Measurements from ENCODE around the gene THEM5.

The THEM5 gene

DNA sequence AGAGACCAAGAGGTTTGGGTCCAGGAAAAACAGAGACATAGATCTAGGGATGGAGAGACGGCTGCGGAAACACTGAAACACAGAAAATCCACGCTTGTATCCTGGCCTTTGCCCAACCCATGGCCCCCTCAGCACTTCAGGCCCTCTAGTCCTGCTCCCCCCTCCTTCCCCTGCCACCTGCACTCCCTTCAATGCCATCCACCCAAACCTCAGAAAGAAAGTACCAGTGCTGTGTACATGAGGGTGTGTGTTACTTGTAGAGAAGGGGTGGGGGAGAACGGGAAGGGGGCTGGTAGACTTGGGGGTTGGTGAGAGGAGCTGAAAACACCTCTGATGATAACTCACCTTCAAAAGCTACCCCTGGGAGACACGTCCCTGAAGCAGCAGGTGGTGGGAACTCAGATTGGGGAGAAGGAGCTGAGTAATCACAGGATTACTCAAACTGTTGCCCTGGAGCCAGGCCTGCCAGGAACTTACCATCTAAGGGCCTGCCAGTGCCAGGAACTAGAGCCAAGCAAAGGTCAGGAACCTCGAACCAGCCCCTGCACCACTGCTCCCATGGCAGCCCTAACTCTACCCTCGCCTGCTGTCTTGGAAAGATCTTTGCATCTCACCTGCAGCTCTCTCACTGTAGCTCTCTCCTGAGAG lies 33.4 kb downstream of the THEM5 start:
- no peak for DNase-seq (ENCODE audit: low spot score)

DNA sequence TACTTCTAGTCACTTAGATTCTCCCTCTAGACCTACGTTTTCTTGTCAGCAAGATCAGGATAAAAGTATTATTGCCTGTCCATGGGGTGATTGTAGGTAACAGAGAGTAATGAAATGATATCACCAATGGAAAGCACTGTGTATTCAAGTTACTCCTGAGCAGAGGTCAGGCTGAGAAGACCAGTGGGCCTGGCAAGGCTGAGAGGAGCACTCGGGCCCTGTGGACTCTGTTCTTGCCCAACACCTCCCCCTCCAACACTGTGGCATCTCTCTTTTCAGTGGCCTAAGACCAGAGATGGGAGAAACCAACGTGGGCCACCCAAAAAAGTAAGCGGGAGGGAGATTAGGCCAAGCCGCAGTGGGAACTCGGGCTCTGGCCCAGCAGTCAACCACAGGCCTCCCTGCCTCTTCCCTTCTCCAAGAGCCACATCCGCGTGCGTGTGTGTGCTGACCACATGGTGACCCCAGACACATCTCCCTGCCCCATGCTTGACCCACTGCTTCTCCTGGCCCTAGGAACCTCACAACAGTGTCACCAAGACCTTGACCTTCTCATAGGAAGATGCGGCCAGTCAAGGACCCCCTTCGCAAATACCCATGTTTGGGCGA lies 34.2 kb downstream of the THEM5 start:
- no peak for DNase-seq (ENCODE audit: low spot score)

DNA sequence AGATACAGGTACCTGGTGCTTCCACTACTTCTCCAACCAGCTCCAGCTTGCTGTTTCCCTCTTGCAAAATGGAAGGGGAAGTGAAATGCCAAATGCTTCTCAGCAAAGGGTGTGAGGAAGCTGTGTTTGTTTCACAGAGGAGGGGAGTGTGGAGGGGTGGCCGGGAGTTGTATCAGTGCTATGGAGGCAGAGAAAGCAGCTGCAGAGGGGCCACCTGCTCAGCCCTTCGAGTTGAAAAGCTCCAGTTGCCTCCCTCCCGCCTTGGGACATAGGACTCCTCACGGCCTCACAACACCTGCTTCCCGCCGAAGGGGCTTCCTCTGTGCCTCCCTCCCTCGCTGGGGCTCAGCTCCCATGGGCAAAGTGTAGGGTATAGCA lies 36.2 kb downstream of the THEM5 start:
- no peak for DNase-seq (ENCODE audit: low spot score)

DNA sequence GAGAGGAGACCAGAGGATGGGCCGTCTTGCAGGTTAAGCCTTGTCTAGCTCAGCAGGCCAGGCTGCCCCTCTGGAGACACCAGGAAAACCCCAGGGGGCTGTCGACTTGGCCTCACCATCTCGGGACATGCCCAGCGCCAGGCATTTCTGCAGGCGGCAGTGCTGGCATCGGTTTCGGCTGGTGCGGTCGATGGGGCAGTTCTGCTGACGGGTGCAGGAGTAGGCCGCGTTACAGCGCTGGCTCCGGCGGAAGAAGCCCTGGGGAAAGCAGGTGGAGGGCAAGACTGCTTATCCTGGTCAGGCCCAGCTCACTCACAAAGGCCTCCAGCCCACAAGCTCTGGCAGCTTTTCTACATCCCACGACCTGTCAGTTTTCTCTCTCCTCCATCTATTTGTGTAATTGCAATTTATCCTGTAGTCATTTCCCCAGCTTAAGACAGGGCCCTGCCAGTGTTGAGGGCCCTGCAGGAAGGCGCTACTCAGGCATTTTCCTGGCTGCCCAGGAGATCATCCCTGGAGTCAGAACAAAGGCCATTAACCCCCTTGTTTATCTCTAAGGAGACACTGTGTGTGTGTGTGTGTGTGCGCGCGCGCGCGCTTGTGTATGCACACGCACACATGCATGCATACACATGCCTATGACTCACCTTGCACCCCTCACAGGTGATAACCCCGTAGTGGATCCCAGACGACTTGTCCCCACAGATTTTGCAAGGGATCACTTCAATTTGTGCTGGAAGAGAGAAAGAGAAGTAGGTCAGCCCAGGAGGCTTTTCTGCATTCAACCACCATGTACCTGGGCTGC lies 36.8 kb downstream of the THEM5 start:
- no peak for DNase-seq (ENCODE audit: low spot score)

DNA sequence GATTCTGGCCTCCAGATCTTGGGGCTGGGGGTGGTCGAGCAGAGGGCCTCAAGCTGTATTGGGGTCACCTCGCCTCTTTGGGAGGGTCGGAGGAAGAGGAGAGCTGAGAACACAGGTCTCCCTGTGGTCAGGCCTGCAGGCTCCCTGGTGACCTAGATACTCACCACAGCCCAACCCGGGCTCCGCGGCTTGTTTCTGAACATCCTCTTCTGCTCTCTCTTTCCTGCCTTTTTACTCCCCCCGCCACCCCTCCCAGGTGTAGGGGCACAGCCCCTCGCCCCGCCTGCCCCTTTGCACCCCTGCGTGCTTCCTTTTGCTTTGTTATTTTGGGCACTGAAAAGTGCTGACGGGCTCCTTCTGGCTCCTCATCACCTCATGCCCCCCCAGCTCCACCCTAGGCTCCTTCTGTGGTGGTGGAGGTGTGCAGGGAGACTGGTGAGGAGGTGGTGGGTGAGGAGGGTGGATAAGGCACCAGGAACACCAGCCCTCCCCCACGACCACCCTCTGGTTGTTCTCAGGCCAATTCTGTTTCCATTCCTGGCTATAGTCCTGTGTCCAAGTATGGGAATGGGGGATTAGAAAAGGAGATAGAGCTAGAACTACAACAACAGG lies 37.7 kb downstream of the THEM5 start:
- no peak for DNase-seq (ENCODE audit: low spot score)

DNA sequence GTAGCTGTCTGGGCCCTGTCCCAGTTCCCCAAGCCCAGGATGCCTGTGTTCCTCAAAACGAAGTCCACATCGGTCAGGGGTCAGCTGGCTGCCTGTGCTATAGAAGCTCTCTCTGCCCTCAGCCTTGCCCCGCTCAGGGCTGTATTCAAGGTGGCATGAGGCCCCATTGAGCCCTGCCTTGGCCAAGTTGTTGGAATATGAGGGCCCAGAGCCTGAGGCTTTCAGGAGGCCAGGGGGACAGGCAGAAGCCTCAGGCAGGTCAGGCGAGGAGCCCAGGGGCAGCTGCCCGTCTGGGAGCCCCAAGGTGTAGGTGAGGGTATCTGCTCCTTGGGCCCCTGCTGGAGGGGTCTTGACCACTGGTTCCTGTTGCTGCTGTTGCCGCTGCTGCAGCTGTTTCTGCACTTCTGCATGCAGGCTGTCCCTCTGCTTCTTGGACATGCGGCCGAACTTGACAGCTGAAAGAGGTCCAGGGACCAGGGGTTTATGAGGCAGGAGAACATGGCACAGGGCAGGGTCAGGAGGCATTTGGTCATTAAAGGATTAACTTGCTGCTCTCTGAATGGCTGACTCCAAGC lies 38.5 kb downstream of the THEM5 start:
- no peak for DNase-seq (ENCODE audit: low spot score)

DNA sequence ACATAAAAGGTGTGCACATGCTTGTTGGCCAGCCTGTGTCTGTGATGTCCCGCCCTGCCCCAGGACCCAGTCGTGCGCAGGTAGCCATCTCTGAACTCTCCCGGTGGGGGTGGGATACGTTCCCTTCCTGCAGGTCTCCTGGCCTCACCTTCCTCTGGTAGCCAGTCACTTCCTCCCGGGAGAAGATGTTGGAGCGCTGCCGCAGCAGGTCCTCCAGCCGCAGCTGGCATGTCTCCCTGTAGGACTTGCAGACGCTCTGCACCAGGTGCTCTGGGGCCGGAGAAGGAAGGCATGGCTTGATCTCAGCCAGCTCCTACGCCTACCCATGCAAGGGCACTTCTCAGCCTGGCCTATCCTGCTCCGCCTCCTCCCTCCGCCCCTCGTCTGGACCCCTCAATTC lies 39.1 kb downstream of the THEM5 start:
- DNase-seq (ENCODE audit: low spot score): no peak

DNA sequence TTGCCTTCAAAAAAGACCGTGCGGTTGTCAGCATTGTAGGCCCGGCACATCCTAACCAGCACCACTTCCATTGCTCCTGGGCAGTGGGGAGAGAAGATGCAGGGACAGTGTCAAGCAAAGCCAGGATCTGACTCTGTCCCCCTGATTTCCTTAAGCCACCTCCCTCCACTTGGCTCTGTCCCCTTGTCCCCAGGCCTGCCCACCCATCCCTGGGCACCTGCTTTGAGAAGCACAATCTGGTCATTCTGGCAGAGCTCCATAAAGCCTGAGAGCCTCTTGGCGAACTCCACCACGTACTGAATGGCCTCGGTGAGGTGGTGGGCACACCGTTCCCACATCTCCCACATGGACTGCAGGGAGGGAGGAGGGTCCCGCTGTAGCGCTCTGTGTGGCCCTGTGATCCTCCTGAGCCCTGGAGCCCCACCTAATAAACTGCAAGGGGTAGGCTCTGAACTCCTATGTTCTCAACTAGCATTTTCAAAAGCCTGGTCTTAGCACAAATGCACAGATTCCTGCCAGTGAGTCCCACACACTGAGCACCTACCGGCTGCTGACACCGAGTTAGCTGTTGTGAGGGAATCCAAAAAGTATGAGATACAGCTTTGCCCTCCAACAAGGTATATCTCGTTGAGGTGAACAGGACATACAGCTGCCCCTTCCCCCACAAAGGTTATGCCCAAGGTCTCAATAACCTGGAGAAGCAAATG lies 40.1 kb downstream of the THEM5 start:
- DNase-seq (ENCODE audit: low spot score): no peak

DNA sequence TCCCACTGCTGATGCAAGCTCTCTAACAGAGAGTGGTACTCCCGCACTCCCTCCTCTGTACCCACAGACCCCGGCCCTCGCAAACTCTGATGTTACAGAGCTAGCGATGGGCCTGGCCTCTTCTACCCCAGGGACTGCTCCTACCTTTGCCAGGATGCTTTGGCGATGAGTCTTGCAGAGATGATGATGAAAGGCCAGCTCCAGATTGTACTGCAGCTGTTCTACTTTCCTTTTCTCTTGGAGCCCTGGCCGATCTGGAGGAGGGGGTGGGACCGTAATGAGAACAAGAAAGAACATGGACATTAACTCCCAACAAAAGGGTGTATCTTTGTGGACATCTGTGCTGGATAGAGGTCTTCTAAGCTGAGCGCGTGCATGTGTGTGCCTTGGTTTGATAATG lies 42.3 kb downstream of the THEM5 start:
- DNase-seq (ENCODE audit: low spot score): no peak

DNA sequence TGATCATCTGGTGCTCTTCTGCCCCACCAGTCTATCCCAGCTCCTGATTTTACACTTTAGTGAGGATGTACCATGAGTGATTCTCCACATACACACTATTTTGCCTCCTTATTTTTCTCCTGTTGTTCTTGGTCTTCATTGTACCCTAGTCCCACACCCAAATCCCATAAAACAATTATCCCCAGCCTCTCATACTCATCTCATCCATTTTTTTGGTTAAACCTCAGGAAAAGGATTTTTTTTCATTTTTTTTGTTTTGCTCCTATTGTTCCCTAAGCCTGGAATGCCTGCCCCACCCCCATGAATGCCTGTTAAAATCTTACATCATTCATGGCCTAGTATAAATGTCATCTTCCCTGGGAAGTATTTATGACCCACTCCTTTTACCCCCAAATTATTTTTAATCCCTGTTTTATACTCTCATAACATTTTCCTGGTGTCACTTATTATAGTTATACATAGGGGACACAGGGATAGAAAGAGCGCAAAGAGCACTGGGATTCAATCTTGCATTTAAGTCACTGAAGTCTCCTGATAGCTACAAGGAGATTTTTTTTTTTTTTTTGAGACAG lies 43.4 kb downstream of the THEM5 start:
- DNase-seq (ENCODE audit: low spot score): no peak

DNA sequence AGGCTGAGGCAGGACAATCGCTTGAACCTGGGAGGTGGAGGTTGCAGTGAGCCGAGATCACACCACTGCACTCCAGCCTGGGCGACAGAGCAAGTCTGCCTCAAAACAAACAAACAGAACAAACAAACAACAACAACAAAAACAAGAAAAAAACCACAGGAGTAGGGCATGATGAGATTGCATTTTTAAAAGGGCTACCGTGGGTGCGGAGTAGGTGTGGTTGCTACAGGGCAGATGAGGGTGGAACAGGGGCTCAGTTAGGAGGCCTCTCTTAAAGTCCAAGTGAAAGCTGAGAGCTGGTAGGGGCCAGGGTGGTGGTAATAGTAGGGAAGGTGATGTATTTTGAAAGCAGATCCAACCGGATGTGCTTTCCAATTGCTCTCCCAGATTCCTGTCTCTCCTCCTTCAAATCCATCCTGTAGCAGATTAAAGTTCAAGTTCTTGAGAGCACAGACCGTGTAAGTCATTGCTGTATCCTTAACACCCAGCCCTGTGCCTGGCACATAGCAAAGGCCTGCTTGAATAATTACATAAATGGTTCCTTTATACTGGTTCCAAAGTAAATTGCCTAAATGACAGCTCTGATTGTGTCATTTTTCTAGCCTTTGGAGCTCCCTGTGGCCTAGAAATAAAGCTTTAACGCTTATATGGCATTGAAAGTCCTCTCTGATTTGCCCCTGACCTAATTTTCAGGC lies 44.1 kb downstream of the THEM5 start:
- DNase-seq (ENCODE audit: low spot score): no peak

DNA sequence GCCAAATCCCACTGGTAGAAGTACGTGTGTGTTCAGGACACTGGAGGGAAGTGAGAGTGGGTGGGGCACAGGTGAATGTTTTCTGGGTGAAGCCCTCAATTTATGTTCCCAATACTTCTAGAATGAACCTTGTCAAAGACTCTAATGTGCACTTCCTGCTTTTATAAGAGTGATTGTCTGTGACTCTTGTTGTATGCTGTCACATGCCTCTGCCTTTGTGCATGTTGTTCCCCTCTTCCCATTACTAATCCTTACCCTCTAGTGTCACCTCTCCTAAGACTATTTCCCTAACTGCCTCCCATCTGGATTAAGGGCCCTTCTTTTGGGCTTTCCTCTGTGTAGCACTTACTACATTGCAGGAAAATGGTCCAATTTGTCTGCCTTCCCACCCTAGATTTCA lies 45.7 kb downstream of the THEM5 start:
- no peak for DNase-seq (ENCODE audit: low spot score)

DNA sequence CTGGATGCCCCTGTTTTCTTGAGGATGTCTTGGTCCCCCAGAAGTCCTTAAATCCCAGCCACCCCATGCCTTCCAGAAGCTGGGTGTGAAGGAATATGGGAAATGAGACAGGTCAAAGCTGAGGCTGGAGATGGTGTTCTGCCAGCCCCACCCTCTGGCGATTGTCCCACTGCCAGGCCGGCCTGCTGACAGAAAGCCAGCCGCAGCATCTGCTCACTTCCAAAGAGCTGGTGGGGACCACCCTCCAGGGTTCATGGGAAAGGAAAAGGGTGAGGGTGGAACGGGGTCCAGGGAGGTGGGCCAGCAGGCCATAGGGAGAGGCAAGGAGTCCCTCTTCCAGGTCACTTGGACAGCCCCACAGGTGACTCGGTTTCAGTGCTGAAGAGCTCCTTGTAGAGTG lies 46.4 kb downstream of the THEM5 start:
- DNase-seq (ENCODE audit: low spot score): no peak

DNA sequence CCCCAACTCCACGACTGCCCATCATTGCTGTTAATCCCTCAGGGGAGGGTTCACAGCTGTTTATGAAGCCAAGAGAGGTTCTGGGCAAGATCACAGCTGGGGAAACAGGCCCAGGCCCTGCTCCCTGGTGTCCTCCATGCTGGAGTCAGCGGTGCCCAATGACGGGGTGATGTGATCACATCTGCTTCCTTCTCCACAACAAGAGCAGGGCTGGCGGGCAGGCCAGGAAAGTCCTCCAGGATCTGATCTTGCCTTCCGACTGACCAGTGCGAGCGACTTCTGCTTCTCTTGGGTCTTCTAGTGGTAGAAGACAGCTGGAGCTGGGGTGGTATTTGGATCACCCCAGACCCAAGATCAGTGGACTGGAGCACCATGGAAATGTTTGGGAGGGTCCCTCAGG lies 47.3 kb downstream of the THEM5 start:
- DNase-seq (ENCODE audit: low spot score): no peak

DNA sequence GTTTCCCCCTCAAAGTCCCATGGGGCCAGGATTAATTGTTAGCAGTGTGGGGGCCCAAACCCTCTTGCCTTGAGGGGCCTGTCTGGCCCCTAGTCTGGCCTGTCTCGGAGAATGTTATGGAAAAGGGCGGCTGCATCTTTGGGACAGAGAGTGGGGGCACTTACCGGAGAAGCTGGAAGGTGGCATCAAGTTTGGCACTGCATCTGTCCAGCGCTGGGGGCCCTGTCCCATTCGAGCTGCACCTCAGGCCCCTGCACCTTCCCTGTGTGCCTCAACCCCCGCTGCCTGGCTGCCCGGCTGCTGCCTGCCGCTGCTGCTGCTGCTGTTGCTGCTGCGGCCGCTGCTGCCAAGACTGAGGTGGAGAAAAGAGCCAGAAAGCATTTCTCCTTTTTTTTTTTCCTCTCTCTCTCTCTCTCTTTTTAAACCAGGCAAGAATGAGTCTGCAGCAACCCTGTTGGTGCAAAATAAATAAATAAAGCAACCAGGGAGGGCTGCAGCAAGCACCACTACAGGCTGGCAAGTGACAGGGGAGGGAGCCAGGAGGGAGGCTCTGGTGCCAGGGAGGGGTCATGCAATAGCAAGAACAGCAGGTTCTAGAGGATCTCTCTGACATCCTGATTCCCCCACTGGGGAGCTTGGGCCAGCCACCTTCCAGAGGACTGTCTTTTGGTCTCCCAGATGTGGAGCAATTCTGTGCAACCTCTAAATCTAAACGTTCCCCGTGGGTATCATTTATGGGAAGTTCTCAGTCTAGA lies 48.3 kb downstream of the THEM5 start, which contains the start of gene LINGO4:
TSS of gene LINGO4 (minus strand) at position 354 of the 755 bp plus-strand sequence. CDS start 2,715 bp downstream, outside the sequence.
- no peak for DNase-seq (ENCODE audit: low spot score)

DNA sequence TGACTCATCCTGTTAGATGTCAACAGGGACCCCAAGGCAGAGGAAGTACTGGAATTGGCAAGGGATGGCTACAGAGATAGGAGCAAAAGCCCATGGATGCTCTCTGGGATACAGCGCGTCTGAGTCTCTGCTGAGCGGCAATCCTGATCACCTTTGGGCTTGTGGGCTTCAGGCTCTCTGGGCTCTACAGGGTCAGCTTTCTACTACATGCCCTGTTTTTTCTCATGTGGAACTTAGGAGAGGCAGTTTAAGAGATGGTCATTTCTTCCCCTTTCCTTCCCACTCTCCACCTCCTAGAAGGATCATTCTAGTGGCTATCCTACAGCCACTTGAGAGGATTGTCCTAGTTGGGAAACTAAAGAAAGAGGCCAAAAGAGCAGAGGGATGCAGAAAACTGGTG lies 49.6 kb downstream of the THEM5 start:
- no peak for DNase-seq (ENCODE audit: low spot score)

DNA sequence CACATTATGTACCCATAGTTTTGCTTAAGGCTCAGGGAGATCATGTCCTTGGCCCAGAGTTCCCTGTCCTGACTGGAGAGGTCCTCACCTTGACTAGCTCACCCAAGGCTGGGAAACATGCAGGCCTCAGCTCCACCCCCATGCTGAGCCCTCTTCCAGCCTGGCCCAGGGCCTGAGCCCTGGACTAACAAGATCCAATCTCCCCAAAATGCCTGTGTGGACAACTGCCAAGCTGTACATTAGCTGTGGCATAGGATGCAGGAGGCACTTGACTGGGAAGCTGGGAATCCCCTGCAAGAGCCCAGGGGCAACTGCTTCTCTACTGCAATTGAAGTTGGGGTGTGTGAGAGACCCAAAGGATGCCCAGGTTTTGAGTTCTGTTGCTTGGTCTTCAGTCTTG lies 50.3 kb downstream of the THEM5 start:
- DNase-seq (ENCODE audit: low spot score): no peak

DNA sequence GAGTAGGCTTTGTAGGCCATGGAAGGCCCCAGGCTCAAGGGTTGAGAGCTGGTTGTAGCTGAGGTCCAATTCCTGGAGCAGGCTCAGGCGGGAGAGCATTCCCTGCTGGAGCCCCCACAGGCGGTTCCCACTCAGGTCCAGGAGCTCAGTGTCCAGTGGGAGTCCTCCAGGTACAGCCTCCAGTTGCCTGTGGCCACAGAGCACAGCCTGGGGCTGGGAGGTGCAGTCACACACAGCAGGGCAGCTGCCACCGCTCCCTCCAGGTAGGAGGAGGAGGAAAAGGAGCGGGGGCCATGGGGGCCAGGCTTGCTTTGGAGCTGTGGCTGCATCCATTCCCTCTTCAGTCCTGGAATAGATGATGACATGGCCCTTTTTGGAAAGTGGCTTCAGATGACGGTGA lies 51.1 kb downstream of the THEM5 start:
- DNase-seq (ENCODE audit: low spot score): no peak

DNA sequence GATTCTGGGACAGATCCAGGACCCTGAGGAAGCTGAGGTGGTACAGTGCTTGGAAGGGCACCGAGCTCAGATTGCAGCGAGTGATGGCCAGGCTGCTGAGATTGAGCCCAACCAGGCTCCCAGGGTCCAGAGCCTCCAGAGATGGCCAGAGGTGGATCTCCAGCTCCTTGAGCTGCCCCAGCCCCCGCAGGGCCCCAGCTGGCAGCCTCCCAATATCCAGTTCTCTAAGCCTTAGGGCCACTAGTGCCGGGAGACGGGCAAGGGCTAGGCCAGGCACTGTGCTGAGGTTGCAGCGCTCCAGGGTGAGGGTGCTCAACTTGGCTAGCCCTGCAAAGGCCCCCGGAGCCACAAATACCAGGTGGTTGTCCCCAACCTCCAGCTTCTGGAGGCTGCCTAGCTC lies 51.7 kb downstream of the THEM5 start:
- DNase-seq (ENCODE audit: low spot score): no peak

DNA sequence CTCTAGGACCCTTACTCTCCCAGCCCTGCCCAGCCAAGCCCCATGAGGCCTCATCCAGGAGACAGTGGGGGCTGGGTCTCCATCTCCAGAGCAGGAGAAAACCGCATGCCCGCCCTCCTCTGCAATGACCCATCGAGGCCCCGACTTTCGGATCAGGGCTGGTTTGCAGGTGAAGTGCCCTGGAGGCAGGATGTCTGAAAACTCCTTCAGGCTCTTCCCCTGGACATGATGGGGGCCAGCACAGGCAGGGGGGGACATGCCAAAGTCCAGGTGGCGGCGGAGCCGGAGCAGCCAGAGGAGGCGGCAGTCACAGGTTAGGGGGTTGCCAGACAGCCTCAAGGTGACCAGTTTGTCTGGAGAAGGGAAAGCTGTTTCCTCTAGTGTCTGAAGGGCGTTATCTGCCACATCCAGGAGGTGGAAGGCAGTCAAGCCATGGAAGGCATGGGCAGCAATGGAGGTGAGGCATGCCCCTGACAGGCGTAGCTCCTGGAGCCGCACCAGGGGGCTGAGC lies 52.1 kb downstream of the THEM5 start:
- DNase-seq (ENCODE audit: low spot score): no peak
